NAMALWA (cell line): Measurements from ENCODE around the gene PRR35.

ENCODE experiments used
- DNase-seq: peaks from one replicate; pipeline ENCODE4 v3.0.0-alpha.2; 2015; ENCODE audit warnings: low spot score

Gene PRR35

GRCh38 chr16:528111-529011, 31.8 kb upstream of the PRR35 start:
- peak; percentile 35 for DNase-seq

- peak; percentile 35 for DNase-seq
Measured at GRCh38 chr16:529012-529575, 31.1 kb upstream of the PRR35 start.

- DNase-seq: no peak
Measured at GRCh38 chr16:530111-530817, 29.9 kb upstream of the PRR35 start.

GRCh38 chr16:531494-532125, 28.6 kb upstream of the PRR35 start:
- DNase-seq: no peak

- DNase-seq: no peak
Measured at GRCh38 chr16:533391-534123, 26.6 kb upstream of the PRR35 start.

GRCh38 chr16:534135-534534, 26.1 kb upstream of the PRR35 start:
- no peak for DNase-seq

- DNase-seq: no peak
Measured at GRCh38 chr16:534856-535445, 25.2 kb upstream of the PRR35 start.

- DNase-seq: no peak
Measured at GRCh38 chr16:535446-536405, 24.5 kb upstream of the PRR35 start.

GRCh38 chr16:536746-537145, 23.4 kb upstream of the PRR35 start:
- no peak for DNase-seq

- no peak for DNase-seq
Measured at GRCh38 chr16:537415-538335, 22.5 kb upstream of the PRR35 start.

- DNase-seq: no peak
Measured at GRCh38 chr16:539901-540530, 20.2 kb upstream of the PRR35 start.

- no peak for DNase-seq
Measured at GRCh38 chr16:540645-541340, 19.4 kb upstream of the PRR35 start.

- no peak for DNase-seq
Measured at GRCh38 chr16:543301-544164, 16.7 kb upstream of the PRR35 start.

- no peak for DNase-seq
Measured at GRCh38 chr16:544517-544916, 15.7 kb upstream of the PRR35 start.

- DNase-seq: no peak
Measured at GRCh38 chr16:546909-547770, 13.1 kb upstream of the PRR35 start.

GRCh38 chr16:548586-548985, 11.6 kb upstream of the PRR35 start:
- no peak for DNase-seq
